HEK293T (cell line): ENCODE data around the gene KRI1.

ENCODE experiments used
- BHLHE40 ChIP-seq: fragments of 450-650 bp; IDR thresholded peaks from 2 replicates; pipeline ENCODE4 v1.6.1; 2016; ENCODE audit warnings: mild to moderate bottlenecking, moderate library complexity, borderline replicate concordance
- CTBP1 ChIP-seq: fragments of 450-650 bp; IDR thresholded peaks from 2 replicates; pipeline ENCODE4 v1.6.1; 2016; ENCODE audit warnings: borderline replicate concordance
- ELF4 ChIP-seq: fragments of 450-650 bp; IDR thresholded peaks from 2 replicates; pipeline ENCODE4 v1.6.1; 2017; ENCODE audit warnings: antibody characterized with exemption
- FOXA1 ChIP-seq: fragments of 450-650 bp; IDR thresholded peaks from 2 replicates; pipeline ENCODE4 v1.6.1; 2016; ENCODE audit warnings: mild to moderate bottlenecking
- NFRKB ChIP-seq: fragments of 450-650 bp; IDR thresholded peaks from 2 replicates; pipeline ENCODE4 v1.6.1; 2016; ENCODE audit warnings: mild to moderate bottlenecking, moderate library complexity
- PKNOX1 ChIP-seq: fragments of 450-650 bp; IDR thresholded peaks from 2 replicates; pipeline ENCODE4 v1.6.1; 2016
- SP1 ChIP-seq: fragments of 450-650 bp; IDR thresholded peaks from 2 replicates; pipeline ENCODE4 v1.6.1; 2017
- SUZ12 ChIP-seq: fragments of 450-650 bp; IDR thresholded peaks from 2 replicates; pipeline ENCODE4 v1.6.1; 2016; ENCODE audit warnings: mild to moderate bottlenecking
- TARDBP ChIP-seq: fragments of 450-650 bp; IDR thresholded peaks from 2 replicates; pipeline ENCODE4 v1.6.1; 2016
- ZNF384 ChIP-seq: fragments of 450-650 bp; IDR thresholded peaks from 2 replicates; pipeline ENCODE4 v1.6.1; 2016

- no peak for TF ChIP-seq BHLHE40
- TF ChIP-seq SP1, result no peak
- no peak for TF ChIP-seq TARDBP
- no peak for TF ChIP-seq PKNOX1
- TF ChIP-seq ELF4, result no peak
- TF ChIP-seq SUZ12, result no peak
- TF ChIP-seq ZNF384, result no peak
- no peak for TF ChIP-seq CTBP1
- TF ChIP-seq NFRKB, result no peak
- no peak for TF ChIP-seq FOXA1
Measured at GRCh38 chr19:10532457-10532856, 33.4 kb downstream of the KRI1 start.
